ENCODE measurements around the gene AAGAB. TPM values are rescaled to one million over a fixed set of nuclear protein-coding genes. Genes with fewer than 3 reads are reported as not detected.

The AAGAB gene
- total RNA-seq, 1 experiment from 2014 or later: 40.1 TPM

DNA sequence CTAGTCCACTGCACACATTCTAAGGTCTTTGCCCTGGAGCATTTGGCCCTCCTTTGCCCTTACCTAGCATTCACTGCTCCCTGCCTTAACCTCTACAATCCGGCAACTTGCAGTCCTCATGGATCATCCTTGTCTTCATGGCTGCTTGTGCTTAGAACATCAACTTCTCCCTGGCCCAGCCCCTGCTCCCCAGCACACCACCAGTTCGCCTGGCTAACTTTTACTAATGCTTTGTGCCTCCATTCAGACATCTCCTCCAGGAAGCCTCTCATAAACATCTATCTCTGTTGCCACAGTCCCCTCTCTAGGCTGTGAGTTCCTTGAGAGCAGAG lies 57.1 kb downstream of the AAGAB start:
- H3K23me2 ChIP-seq (ENCODE audit: insufficient read length, low read depth, low read length, poor library complexity, severe bottlenecking): no peaks in the 10 kb centered on the region
- TF ChIP-seq, protein P1, sequence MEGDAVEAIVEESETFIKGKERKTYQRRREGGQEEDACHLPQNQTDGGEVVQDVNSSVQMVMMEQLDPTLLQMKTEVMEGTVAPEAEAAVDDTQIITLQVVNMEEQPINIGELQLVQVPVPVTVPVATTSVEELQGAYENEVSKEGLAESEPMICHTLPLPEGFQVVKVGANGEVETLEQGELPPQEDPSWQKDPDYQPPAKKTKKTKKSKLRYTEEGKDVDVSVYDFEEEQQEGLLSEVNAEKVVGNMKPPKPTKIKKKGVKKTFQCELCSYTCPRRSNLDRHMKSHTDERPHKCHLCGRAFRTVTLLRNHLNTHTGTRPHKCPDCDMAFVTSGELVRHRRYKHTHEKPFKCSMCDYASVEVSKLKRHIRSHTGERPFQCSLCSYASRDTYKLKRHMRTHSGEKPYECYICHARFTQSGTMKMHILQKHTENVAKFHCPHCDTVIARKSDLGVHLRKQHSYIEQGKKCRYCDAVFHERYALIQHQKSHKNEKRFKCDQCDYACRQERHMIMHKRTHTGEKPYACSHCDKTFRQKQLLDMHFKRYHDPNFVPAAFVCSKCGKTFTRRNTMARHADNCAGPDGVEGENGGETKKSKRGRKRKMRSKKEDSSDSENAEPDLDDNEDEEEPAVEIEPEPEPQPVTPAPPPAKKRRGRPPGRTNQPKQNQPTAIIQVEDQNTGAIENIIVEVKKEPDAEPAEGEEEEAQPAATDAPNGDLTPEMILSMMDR (conservative IDR thresholded peaks at IDR 0.05): no peak
- H3K14ac ChIP-seq (ENCODE audit: insufficient read depth, low read length): no peak overlapping the region
- WGBS (ENCODE audit: extremely low coverage, insufficient read length, low lambda C conversion rate): no CpG with 5 or more reads among the region's 2 CpGs
- H3K4me2 ChIP-seq (ENCODE audit: insufficient read depth, insufficient read length, low read length): no peak overlapping the region
- no peak overlapping the region for H2BK120ac ChIP-seq (ENCODE audit: low read depth, low read length, poor library complexity, severe bottlenecking)
- no peaks in the 10 kb centered on the region for H3K9me3 Mint-ChIP-seq
- H4K91ac ChIP-seq (ENCODE audit: insufficient read length, low read depth, low read length): no peak overlapping the region
- H3K18ac ChIP-seq (ENCODE audit: insufficient read length, low read depth, low read length): no peak overlapping the region
- H3K27me3 Mint-ChIP-seq (ENCODE audit: low read depth): no peaks in the 10 kb centered on the region
- H3K27ac ChIP-seq (ENCODE audit: insufficient read length, low read depth, low read length): no peak overlapping the region
- peaks cover 9 to 18% of the 10 kb centered on the region in 2 experiments for H3K4me1 Mint-ChIP-seq
- peak overlapping the region; percentile 10 to 36 (median 29); a peak in 4 of 7 replicates for H3K27ac Mint-ChIP-seq
- no peak for DNase-seq
- no peaks in the 10 kb centered on the region for H3K79me1 ChIP-seq (ENCODE audit: insufficient read depth, low read depth, low read length, poor library complexity, severe bottlenecking)
- H4K20me1 ChIP-seq (ENCODE audit: control insufficient read depth, insufficient read depth, insufficient read length): no peaks in the 10 kb centered on the region
- no peak overlapping the region for H3K4me3 Mint-ChIP-seq
- peaks cover 8% of the 10 kb centered on the region; the same call in 1 of the 2 replicates for H3K4me1 ChIP-seq (ENCODE audit: insufficient read depth, low read length)
- no peak overlapping the region for H4K5ac ChIP-seq (ENCODE audit: insufficient read length, low read depth, low read length)
- H2AFZ ChIP-seq (ENCODE audit: low read length): no peak overlapping the region
- no peak overlapping the region for H2BK5ac ChIP-seq (ENCODE audit: insufficient read length, low read length)
- no peak overlapping the region for H3K23ac ChIP-seq (ENCODE audit: insufficient read length, low read depth, low read length)
- H3T11ph ChIP-seq (ENCODE audit: low read length): no peak overlapping the region
- H3K36me3 Mint-ChIP-seq (ENCODE audit: insufficient read depth in 1 of 3, low read depth in 3 of 3): peaks cover 0 to 29% (median 3%) of the 10 kb centered on the region in 3 experiments; a peak in 4 of 7 replicates
- H3K56ac ChIP-seq (ENCODE audit: insufficient read length, low read depth, low read length): no peak overlapping the region
- H2BK20ac ChIP-seq (ENCODE audit: low read depth, low read length, poor library complexity, severe bottlenecking): no peak overlapping the region
- H3K9me3 ChIP-seq (ENCODE audit: control insufficient read depth, low read depth, low read length): no peaks in the 10 kb centered on the region
- no peak overlapping the region for H3K4ac ChIP-seq (ENCODE audit: low read depth, low read length)
- no peak overlapping the region for H3K9ac ChIP-seq (ENCODE audit: extremely low read depth, insufficient read length, low read length)
- no peaks in the 10 kb centered on the region for H3K27me3 ChIP-seq (ENCODE audit: insufficient read depth, low read length)
- H2BK12ac ChIP-seq (ENCODE audit: insufficient read length, low read depth, low read length): no peak overlapping the region
- no peaks in the 10 kb centered on the region for H3K79me2 ChIP-seq (ENCODE audit: insufficient read depth, low read length)
- no peak overlapping the region for H2AK5ac ChIP-seq (ENCODE audit: insufficient read length, low read length)
- H4K8ac ChIP-seq (replicated peaks; ENCODE audit: insufficient read length, low read depth, low read length): no peak overlapping the region
- H2BK15ac ChIP-seq (ENCODE audit: low read depth, low read length): no peak overlapping the region
